ENCODE results near the gene POU2F1.

The POU2F1 gene

GRCh38 chr1:167250482-167250881, 29.8 kb downstream of the POU2F1 start:
- intact Hi-C loops (cut with micrococcal nuclease) = no loop called here
- Mint-ChIP-seq H3K36me3 (ENCODE audit: low read depth) (no peaks in the 10 kb centered on the region), H3K9me3 (no peaks in the 10 kb centered on the region)

GRCh38 chr1:167251472-167251871, 30.8 kb downstream of the POU2F1 start:
- intact Hi-C loops (cut with micrococcal nuclease) = no loop called here
- Mint-ChIP-seq H3K4me1 (ENCODE audit: low read depth) (peaks cover 22% of the 10 kb centered on the region), H3K27ac (no peak overlapping the region), H3K36me3 (ENCODE audit: low read depth) (no peaks in the 10 kb centered on the region), H3K9me3 (no peaks in the 10 kb centered on the region), H3K4me3 (no peak overlapping the region), H3K27me3 (no peaks in the 10 kb centered on the region)

More at GRCh38 chr1:167250482-167250881, 29.8 kb downstream of the POU2F1 start:
- H3K4me3 Mint-ChIP-seq = no peak overlapping the region
- no peaks in the 10 kb centered on the region for H3K27me3 Mint-ChIP-seq
- H3K4me1 Mint-ChIP-seq (ENCODE audit: low read depth) = peaks cover 12% of the 10 kb centered on the region
- H3K27ac Mint-ChIP-seq = no peak overlapping the region

GRCh38 chr1:167252986-167253385, 32.3 kb downstream of the POU2F1 start:
- no peaks in the 10 kb centered on the region for H3K9me3 Mint-ChIP-seq
- H3K4me3 Mint-ChIP-seq = no peak overlapping the region
- H3K4me1 Mint-ChIP-seq (ENCODE audit: low read depth) = peaks cover 22% of the 10 kb centered on the region
- H3K27me3 Mint-ChIP-seq = no peaks in the 10 kb centered on the region
- H3K36me3 Mint-ChIP-seq (ENCODE audit: low read depth) = no peaks in the 10 kb centered on the region
- H3K27ac Mint-ChIP-seq = no peak overlapping the region
- intact Hi-C loops (cut with micrococcal nuclease) = no loop called here

GRCh38 chr1:167258858-167259257, 38.2 kb downstream of the POU2F1 start:
- Mint-ChIP-seq H3K4me1 (ENCODE audit: low read depth) (peaks cover 13% of the 10 kb centered on the region), H3K27ac (no peak overlapping the region), H3K9me3 (no peaks in the 10 kb centered on the region), H3K4me3 (no peak overlapping the region), H3K36me3 (ENCODE audit: low read depth) (no peaks in the 10 kb centered on the region), H3K27me3 (no peaks in the 10 kb centered on the region)
- intact Hi-C loops (cut with micrococcal nuclease) = no loop called here

- H3K4me1 Mint-ChIP-seq (ENCODE audit: low read depth) = no peaks in the 10 kb centered on the region
- no peaks in the 10 kb centered on the region for H3K36me3 Mint-ChIP-seq (ENCODE audit: low read depth)
- no peaks in the 10 kb centered on the region for H3K9me3 Mint-ChIP-seq
- no peaks in the 10 kb centered on the region for H3K27me3 Mint-ChIP-seq
- H3K4me3 Mint-ChIP-seq = no peak overlapping the region
- intact Hi-C loops (cut with micrococcal nuclease) = no loop called here
- no peak overlapping the region for H3K27ac Mint-ChIP-seq
These were observed 42.1 kb downstream of the POU2F1 start for GRCh38 chr1:167262836-167263235.

- no peaks in the 10 kb centered on the region for H3K9me3 Mint-ChIP-seq
- peaks cover 2% of the 10 kb centered on the region for H3K4me1 Mint-ChIP-seq (ENCODE audit: low read depth)
- H3K27me3 Mint-ChIP-seq = no peaks in the 10 kb centered on the region
- no peak overlapping the region for H3K27ac Mint-ChIP-seq
- intact Hi-C loops (cut with micrococcal nuclease) = no loop called here
- H3K4me3 Mint-ChIP-seq = no peak overlapping the region
- no peaks in the 10 kb centered on the region for H3K36me3 Mint-ChIP-seq (ENCODE audit: low read depth)
These were observed 42.7 kb downstream of the POU2F1 start for GRCh38 chr1:167263344-167263743.

- Mint-ChIP-seq H3K9me3 (no peaks in the 10 kb centered on the region), H3K36me3 (ENCODE audit: low read depth) (no peaks in the 10 kb centered on the region), H3K27ac (no peak overlapping the region), H3K27me3 (no peaks in the 10 kb centered on the region), H3K4me3 (no peak overlapping the region), H3K4me1 (ENCODE audit: low read depth) (peaks cover 8% of the 10 kb centered on the region)
- intact Hi-C loops (cut with micrococcal nuclease) = no loop called here
These were observed 43.3 kb downstream of the POU2F1 start for GRCh38 chr1:167263819-167264464.

GRCh38 chr1:167266965-167267364, 46.3 kb downstream of the POU2F1 start:
- intact Hi-C loops (cut with micrococcal nuclease) = loop anchor here (5.0 kb wide), 2 partner anchors 135 to 265 kb away; no protein-coding TSS in a partner anchor
- H3K9me3 Mint-ChIP-seq = peaks cover under 1% of the 10 kb centered on the region
- H3K36me3 Mint-ChIP-seq (ENCODE audit: low read depth) = no peaks in the 10 kb centered on the region
- peaks cover 24% of the 10 kb centered on the region for H3K4me1 Mint-ChIP-seq (ENCODE audit: low read depth)
- H3K27me3 Mint-ChIP-seq = no peaks in the 10 kb centered on the region
- H3K4me3 Mint-ChIP-seq = no peak overlapping the region
- H3K27ac Mint-ChIP-seq = no peak overlapping the region

GRCh38 chr1:167268347-167268787, 47.7 kb downstream of the POU2F1 start:
- Mint-ChIP-seq H3K27ac (peak overlapping the region; percentile 22), H3K36me3 (ENCODE audit: low read depth) (peaks cover 7% of the 10 kb centered on the region), H3K4me3 (no peak overlapping the region), H3K27me3 (no peaks in the 10 kb centered on the region), H3K9me3 (peaks cover 12% of the 10 kb centered on the region), H3K4me1 (ENCODE audit: low read depth) (peaks cover 34% of the 10 kb centered on the region)
- intact Hi-C loops (cut with micrococcal nuclease) = loop anchor here (1.0 to 5.0 kb wide), 4 partner anchors 134 to 264 kb away; no protein-coding TSS in a partner anchor

- Mint-ChIP-seq H3K4me3 (no peak overlapping the region), H3K4me1 (ENCODE audit: low read depth) (peaks cover 46% of the 10 kb centered on the region), H3K9me3 (peaks cover 12% of the 10 kb centered on the region), H3K27me3 (no peaks in the 10 kb centered on the region), H3K27ac (peak overlapping the region; percentile 9), H3K36me3 (ENCODE audit: low read depth) (peaks cover 7% of the 10 kb centered on the region)
- intact Hi-C loops (cut with micrococcal nuclease) = loop anchor here (5.0 kb wide), 1 partner anchor 77 kb away; no protein-coding TSS in a partner anchor
These were observed 49.8 kb downstream of the POU2F1 start for GRCh38 chr1:167270349-167271092.

- peaks cover 57% of the 10 kb centered on the region for H3K4me1 Mint-ChIP-seq (ENCODE audit: low read depth)
- peaks cover 12% of the 10 kb centered on the region for H3K9me3 Mint-ChIP-seq
- peaks cover 7% of the 10 kb centered on the region for H3K36me3 Mint-ChIP-seq (ENCODE audit: low read depth)
- H3K27me3 Mint-ChIP-seq = no peaks in the 10 kb centered on the region
- H3K4me3 Mint-ChIP-seq = no peak overlapping the region
- intact Hi-C loops (cut with micrococcal nuclease) = loop anchor here (5.0 kb wide), 1 partner anchor 75 kb away; no protein-coding TSS in a partner anchor
- H3K27ac Mint-ChIP-seq = no peak overlapping the region
These were observed 51.8 kb downstream of the POU2F1 start for GRCh38 chr1:167272369-167272957.

GRCh38 chr1:167273027-167273800, 52.5 kb downstream of the POU2F1 start:
- peaks cover 12% of the 10 kb centered on the region for H3K9me3 Mint-ChIP-seq

GRCh38 chr1:167274061-167274460, 53.4 kb downstream of the POU2F1 start:
- H3K27ac Mint-ChIP-seq = no peak overlapping the region
- H3K9me3 Mint-ChIP-seq = peaks cover 12% of the 10 kb centered on the region
- peaks cover 55% of the 10 kb centered on the region for H3K4me1 Mint-ChIP-seq (ENCODE audit: low read depth)
- H3K27me3 Mint-ChIP-seq = no peaks in the 10 kb centered on the region
- peaks cover 7% of the 10 kb centered on the region for H3K36me3 Mint-ChIP-seq (ENCODE audit: low read depth)
- intact Hi-C loops (cut with micrococcal nuclease) = loop anchor here (5.0 kb wide), 1 partner anchor 73 kb away; no protein-coding TSS in a partner anchor
- no peak overlapping the region for H3K4me3 Mint-ChIP-seq

More at GRCh38 chr1:167273027-167273800, 52.5 kb downstream of the POU2F1 start:
- Mint-ChIP-seq H3K27ac (no peak overlapping the region), H3K27me3 (no peaks in the 10 kb centered on the region), H3K4me3 (no peak overlapping the region), H3K36me3 (ENCODE audit: low read depth) (peaks cover 7% of the 10 kb centered on the region), H3K4me1 (ENCODE audit: low read depth) (peaks cover 63% of the 10 kb centered on the region)
- intact Hi-C loops (cut with micrococcal nuclease) = loop anchor here (5.0 kb wide), 1 partner anchor 74 kb away; no protein-coding TSS in a partner anchor

Measured in dendritic cell treated with granulocyte-macrophage colony-stimulating factor and Interleukin-4, amounts not matched to agents 40 ng/mL and 50 ng/mL, for 4 days (primary cell).